Right lobe of liver (tissue), 4 donors: Measurements from ENCODE around the gene ZNF672.

Source experiments
- CTCF ChIP-seq, 4 donors: fragments of 200-600 bp in 3 of 4; fragments of 450-650 bp in 1 of 4; IDR thresholded peaks; one replicate each; pipeline versions ENCODE4 v1.5.1 to v1.8.0; 2016 to 2022; ENCODE audit warnings: antibody characterized with exemption in 4 of 4, mild to moderate bottlenecking in 2 of 4
- POLR2A ChIP-seq: fragments of 450-650 bp; IDR thresholded peaks from one replicate; pipeline ENCODE4 v1.6.1; 2017; ENCODE audit warnings: antibody characterized with exemption, mild to moderate bottlenecking
- donor health status: DM: no; HTN: no; CAD: no.
- donor health status: DM: no; HTN: no; CAD: no.
- donor health status: DM: no; HTN: yes; CAD: no.

- TF ChIP-seq POLR2A (no peak), CTCF (IDR thresholded peaks at IDR 0.05) (no peak)
Measured at GRCh38 chr1:248849637-248850036, 11.6 kb downstream of the ZNF672 start.
